Measurements from ENCODE around the gene RTN4R.
"Not testable (repeated sequence)": the region's sequence is repeated elsewhere in the genome, so short reads cannot be mapped to it uniquely, and the experiment has no call there.

RTN4R gene

DNA sequence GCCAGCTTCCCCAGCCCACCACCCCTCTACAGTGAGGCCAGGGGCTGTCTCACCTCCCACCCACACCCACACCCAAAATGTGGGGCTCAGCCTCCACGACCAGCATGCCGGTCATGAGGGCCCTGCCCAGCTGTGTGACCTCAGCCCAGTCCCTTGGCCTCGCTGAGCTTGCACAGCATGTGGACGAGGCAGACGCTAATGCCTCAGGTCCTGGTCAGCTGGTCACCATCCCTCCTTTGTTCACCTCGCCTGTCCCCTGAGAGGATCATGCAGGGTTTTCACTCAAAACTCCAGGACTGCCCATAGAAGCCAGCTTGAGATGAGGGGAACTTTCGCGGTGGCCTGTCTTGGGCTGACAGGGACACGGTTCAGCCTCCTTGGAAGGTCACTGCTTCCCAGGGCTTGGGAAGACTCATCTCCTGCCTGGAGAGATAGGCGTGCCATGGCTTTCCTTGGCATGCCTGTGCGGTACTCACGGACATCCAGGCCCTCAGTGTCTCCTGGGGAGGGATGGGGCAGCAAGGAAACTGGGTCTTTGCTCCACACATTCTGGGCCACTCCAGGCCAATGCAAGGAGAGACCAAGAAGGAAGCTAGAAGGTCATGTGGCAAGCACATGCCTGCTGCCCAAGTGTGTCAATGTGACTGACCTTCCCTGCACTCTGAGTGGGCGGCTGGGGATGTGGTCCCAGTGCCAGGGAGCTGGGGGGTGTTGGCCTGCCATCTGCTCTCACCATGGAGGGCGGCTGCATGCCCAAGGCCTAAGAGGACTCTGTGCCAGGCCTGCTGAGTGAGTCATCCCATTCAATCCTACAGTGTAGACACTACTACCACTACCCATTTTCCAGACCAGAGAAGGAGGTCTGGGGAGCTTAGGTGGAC lies 3.2 kb upstream of the RTN4R start:
- DNase-seq (ENCODE audit: low spot score): no peak

GRCh38 chr22:20270190-20271113 lies 2.3 kb upstream of the RTN4R start:
- DNase-seq (ENCODE audit: low spot score): not testable (repeated sequence)

- DNase-seq (ENCODE audit: low spot score): not testable (repeated sequence)
These were observed 1.6 kb upstream of the RTN4R start for GRCh38 chr22:20269673-20270072.

DNA sequence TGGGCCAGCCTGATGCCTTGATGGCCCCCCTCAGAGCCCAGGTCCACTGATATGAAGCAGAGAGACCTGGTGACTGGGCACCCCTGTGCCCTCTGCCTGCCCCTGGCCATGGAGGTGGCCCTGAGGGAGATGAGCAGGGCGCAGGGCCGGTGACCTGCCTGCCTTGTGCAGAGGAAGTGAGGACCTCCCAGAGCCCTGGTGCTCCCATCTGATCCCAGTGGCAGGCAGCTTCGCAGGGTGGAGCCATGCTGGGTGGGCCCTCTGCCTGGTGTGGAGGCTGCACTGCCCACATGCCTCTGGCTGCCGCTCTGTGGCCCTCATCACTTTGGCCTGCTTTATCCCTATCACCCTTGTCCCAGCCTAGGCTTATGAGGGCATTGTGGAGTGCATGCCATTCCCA lies 1.1 kb upstream of the RTN4R start:
- DNase-seq (ENCODE audit: low spot score): not testable (repeated sequence)

- no peak for DNase-seq (ENCODE audit: low spot score)
These were observed 458 bp downstream of the RTN4R start for GRCh38 chr22:20267441-20268278.

DNA sequence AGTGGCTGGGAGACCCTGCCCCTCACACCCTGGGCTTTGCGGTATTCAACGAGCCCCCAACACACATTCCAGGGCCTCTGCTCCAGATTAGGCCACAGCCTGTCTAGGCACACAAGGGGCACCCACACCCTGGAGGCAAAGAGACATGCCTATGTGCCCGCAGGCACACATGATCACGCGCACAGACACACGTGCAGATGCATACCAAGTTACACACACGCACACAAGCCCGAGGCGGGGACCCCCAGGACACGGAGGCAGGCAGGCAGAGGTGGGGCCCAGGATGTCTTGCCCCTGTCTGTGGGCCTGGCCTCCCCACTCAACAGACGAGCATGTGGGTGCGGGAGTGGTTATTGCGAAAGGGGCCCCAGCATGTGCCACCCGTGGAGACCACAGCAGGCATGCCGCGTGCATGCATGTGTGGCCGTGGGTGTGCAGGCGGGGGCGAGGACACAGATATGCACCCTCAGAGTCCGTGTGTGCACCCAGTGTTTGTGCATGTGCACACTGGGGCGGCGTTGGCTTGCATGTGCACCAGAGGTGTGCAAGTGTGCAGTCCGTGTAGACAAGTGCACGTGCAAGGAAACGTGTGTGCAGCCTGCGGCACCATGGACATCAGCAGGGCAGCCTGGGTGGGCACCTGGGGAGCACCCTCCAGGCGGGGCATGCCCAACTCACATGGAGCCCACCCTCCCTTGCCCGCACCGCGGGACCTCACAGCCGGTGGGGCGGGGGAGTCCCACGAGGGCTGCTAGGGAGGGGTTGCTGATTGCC lies 1.3 kb downstream of the RTN4R start:
- not testable (repeated sequence) for DNase-seq (ENCODE audit: low spot score)

DNA sequence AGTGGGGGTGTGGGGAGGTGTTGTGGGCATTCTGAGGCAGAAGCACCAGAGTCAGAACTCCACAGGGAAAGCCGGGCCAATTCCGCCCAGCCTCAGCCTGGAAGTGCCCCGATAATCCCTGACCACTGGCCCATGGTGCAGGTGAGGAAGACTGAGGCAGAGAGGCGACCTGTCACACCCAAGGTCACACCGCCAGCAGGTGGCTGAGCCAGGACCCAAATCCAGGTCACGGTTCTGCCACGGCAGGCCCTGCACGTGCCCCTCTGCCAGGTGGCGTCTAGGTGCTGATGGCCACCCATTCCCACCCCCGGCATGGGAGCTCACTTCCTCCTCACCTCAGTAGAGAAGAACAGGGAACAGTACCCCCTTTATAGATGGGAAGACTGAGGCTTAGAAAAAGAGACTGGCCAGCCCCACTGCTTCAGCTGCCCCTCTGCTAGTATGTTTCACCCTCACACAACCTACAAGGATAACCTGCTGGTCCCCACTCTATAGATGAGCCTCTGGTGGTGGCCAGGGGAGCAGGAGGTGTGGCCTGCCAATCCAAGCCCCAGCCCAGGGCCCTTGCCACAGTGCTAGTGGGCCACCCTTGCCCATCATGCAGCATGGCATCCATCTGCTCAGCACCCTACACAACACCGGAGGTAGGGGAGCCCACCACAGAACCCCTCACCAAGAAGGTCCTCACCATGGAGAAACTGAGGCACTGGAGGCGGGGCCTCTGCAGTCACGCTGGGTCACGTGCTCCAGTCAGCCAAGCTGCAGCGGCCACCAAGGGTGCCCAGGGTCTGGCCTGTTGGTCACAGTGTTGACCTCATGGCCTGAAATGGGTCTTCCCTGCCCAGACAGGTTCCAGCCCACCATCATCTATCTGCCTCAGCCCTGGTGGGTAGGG lies 2.1 kb downstream of the RTN4R start:
- DNase-seq (ENCODE audit: low spot score): not testable (repeated sequence)

GRCh38 chr22:20264614-20265452 lies 3.3 kb downstream of the RTN4R start:
- no peak for DNase-seq (ENCODE audit: low spot score)

GRCh38 chr22:20263404-20264281 lies 4.5 kb downstream of the RTN4R start:
- not testable (repeated sequence) for DNase-seq (ENCODE audit: low spot score)

DNA sequence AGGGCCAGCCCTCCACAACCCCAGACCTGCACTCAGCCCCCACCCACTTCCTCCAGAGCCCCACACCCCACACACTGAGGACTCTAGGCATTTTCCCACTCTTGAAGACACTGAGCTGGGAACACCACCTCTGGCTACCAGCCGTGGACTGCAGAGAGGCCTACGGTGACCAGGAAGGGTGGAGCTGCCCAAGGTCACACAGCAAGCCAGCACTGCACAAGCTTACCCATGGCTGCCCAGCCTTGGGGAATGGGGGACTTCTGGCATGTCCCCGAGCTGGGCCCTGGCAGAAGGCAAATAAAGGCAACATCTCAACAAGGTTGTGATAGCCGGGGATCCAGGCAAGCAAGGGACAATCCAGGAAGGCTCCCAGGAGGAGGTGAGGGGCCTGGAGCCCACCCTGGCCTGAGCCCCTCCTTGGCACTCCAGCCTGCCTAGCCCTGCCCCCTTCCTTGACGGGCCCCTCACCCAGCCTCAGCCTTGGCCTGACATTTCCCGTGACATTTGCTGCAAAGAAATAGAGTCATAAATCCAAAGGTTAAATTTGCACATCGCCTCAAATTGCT lies 5.5 kb downstream of the RTN4R start:
- DNase-seq (ENCODE audit: low spot score): no peak

DNA sequence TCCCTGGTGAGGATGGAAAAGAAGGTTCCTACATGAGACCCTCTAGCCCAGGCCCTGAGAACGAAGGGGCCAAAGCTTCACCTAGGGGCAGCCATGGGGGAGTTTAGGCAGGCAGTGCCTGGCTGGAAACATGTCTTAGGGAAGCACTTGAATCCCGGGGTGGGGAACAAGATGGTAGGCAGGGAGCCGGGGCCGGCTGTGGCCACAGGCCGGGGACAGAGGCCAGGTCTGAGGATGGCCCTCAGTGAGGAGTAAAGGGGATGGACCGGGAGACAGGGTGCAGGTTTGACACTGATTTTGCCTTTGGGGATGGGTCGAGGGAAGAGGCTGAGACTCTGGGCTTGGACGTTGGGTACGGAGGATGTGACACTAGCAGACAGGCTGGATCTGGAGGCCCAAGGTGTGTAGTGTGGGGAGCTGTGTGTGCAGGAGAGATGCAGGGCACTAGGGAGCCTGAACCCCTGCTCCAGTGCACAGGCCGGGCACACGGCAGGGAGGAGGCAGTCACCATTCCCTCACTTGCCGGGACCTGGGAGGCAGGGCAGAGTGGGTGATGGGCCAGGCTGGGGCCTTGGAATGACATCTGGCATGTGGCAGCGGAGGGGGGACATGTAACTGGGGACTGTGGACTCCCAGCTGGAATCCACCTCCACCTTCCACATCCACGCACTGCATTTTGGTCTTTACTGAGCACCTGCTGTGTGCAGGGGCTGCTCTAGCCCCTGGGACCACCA lies 6.1 kb downstream of the RTN4R start:
- DNase-seq (ENCODE audit: low spot score): no peak

- DNase-seq (ENCODE audit: low spot score): no peak
These were observed 7.9 kb downstream of the RTN4R start for GRCh38 chr22:20260071-20260765.

- DNase-seq (ENCODE audit: low spot score): no peak
These were observed 8.8 kb downstream of the RTN4R start for GRCh38 chr22:20259327-20259688.

GRCh38 chr22:20258584-20259326 lies 9.4 kb downstream of the RTN4R start:
- DNase-seq (ENCODE audit: low spot score): no peak

DNA sequence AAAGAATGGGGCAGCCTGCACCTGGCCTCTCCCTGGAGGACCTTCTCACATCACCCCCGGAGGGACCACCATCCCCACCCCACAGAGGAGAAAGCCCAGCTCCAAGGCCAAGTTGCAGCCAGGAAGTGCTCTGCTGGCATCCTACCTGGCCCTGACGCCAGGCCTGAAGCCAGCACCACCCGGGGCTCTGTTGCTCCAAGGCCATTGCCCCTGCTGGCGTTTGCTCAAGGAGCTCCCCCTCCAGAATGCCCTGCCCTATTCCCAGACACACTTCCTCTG lies 10.2 kb downstream of the RTN4R start:
- no peak for DNase-seq (ENCODE audit: low spot score)

All from COLO829 (cell line).